T-cell (primary cell): ENCODE measurements around the gene ORMDL1. TPM values are rescaled to one million over a fixed set of nuclear protein-coding genes. Genes with fewer than 3 reads are reported as not detected.

Source experiments
- ATAC-seq, 4 experiments: fragments of 200-7000 bp in 3 of 4; fragments of 150-1000 bp in 1 of 4; cut with Tn5 transposase; replicated peaks in 1 of 4; 1 replicate in 3 of 4; 2 replicates in 1 of 4; pipeline ENCODE4 v1.10.0; 2021; ENCODE audit warnings: moderate library complexity in 3 of 4, mild to moderate bottlenecking in 2 of 4, moderate number of reproducible peaks in 1 of 4
- CTCF ChIA-PET, 2 donors: fragments of 300-600 bp; sonication (Branson Sonifier 250); formaldehyde crosslinking; loops; one replicate each; lab custom pipeline; 2022; ENCODE audit warnings: antibody characterized with exemption in 2 of 2; lab: Charles Lee
- POLR2A ChIA-PET, 2 donors: fragments of 300-600 bp; sonication (Branson Sonifier 250); formaldehyde crosslinking; loops; one replicate each; lab custom pipeline; 2022; ENCODE audit warnings: antibody characterized with exemption in 2 of 2; lab: Charles Lee
- DNase-seq, 35 experiments: peaks; one replicate each; pipeline versions ENCODE4 v3.0.0 to v3.0.0-alpha.2; 2013 to 2023
- H3K27ac ChIP-seq: one replicate; pipeline ENCODE4 v1.5.1; 2013; ENCODE audit warnings: low read length
- H3K27me3 ChIP-seq, 2 experiments: replicated peaks in 1 of 2; 1 replicate in 1 of 2; 2 replicates in 1 of 2; pipeline versions ENCODE4 v1.6.1 to v1.7.0; 2013; ENCODE audit warnings: low read length in 1 of 2, mixed read lengths in 1 of 2; ENCODE audit not compliant: control insufficient read depth in 2 of 2, insufficient read depth in 2 of 2; ENCODE audit errors: extremely low read depth in 1 of 2
- H3K36me3 ChIP-seq, 2 donors: 1 replicate in 1 of 2; 2 replicates in 1 of 2; pipeline versions ENCODE4 v1.6.1 to v1.7.0; 2013; ENCODE audit warnings: low read length in 1 of 2; ENCODE audit not compliant: control insufficient read depth in 2 of 2, insufficient read depth in 1 of 2; ENCODE audit errors: extremely low read depth in 1 of 2
- H3K4me1 ChIP-seq, 2 experiments: 1 replicate in 1 of 2; 2 replicates in 1 of 2; pipeline versions ENCODE4 v1.6.1 to v1.7.0; 2013; ENCODE audit warnings: low read length in 2 of 2, mixed read lengths in 1 of 2; ENCODE audit not compliant: insufficient read depth in 2 of 2, control insufficient read depth in 1 of 2; ENCODE audit errors: extremely low read depth in 1 of 2
- H3K4me3 ChIP-seq, 2 donors: 1 replicate in 1 of 2; 2 replicates in 1 of 2; pipeline versions ENCODE4 v1.5.1 to v1.7.0; 2013; ENCODE audit warnings: mild to moderate bottlenecking in 2 of 2, low read length in 1 of 2, moderate library complexity in 1 of 2; ENCODE audit not compliant: control insufficient read depth in 1 of 2; ENCODE audit errors: extremely low read depth in 1 of 2
- H3K9me3 ChIP-seq: 2 replicates; pipeline ENCODE4 v1.7.0; 2013
- H3K27ac Mint-ChIP-seq, 2 donors: one replicate each; pipeline ENCODE4 v1.8.0; 2020 to 2021; ENCODE audit warnings: mild to moderate bottlenecking in 2 of 2, mixed read lengths in 2 of 2
- H3K27me3 Mint-ChIP-seq, 2 donors: one replicate each; pipeline ENCODE4 v1.8.0; 2021 to 2022; ENCODE audit warnings: mixed read lengths in 2 of 2
- H3K36me3 Mint-ChIP-seq: one replicate; pipeline ENCODE4 v1.8.0; 2021; ENCODE audit warnings: mixed read lengths
- H3K4me1 Mint-ChIP-seq, 3 donors: one replicate each; pipeline ENCODE4 v1.8.0; 2020 to 2022; ENCODE audit warnings: mixed read lengths in 3 of 3, mild to moderate bottlenecking in 1 of 3
- H3K4me3 Mint-ChIP-seq, 3 donors: one replicate each; pipeline ENCODE4 v1.8.0; 2020 to 2022; ENCODE audit warnings: mild to moderate bottlenecking in 3 of 3, mixed read lengths in 3 of 3, moderate library complexity in 3 of 3
- H3K9me3 Mint-ChIP-seq, 3 donors: one replicate each; pipeline ENCODE4 v1.8.0; 2020 to 2022; ENCODE audit warnings: mixed read lengths in 3 of 3
- WGBS: methylation state at CpG from one replicate; pipeline ENCODE4 v1.1.5; 2013; ENCODE audit warnings: missing lambda C conversion rate; ENCODE audit not compliant: insufficient coverage; 5-methylcytosine and 5-hydroxymethylcytosine counted together
- total RNA-seq, 35 experiments: library from RNA in 6 of 35; stranded (reverse) in 6 of 35; fragments of 120-200 nt in 1 of 35; gene quantifications; one replicate each; pipeline versions ENCODE4 v1.2.1 to v1.2.4 and lab custom pipeline; 2013 to 2026

ORMDL1 gene
- total RNA-seq, 5 donors from 2014 or later (not counting 1 experiment from before 2014, with no cell fraction given), result 121 to 161 (median 146) TPM

GRCh38 chr2:189821953-189822748 lies 38.0 kb upstream of the ORMDL1 start:
- no peak for DNase-seq
- no peak overlapping the region for H3K4me3 ChIP-seq
- H3K36me3 Mint-ChIP-seq, result peaks cover 31% of the 10 kb centered on the region
- no peak for ATAC-seq
- no peaks in the 10 kb centered on the region for H3K9me3 ChIP-seq
- WGBS, result 98% methylated on average over 23 of the region's 33 CpGs
- H3K4me1 Mint-ChIP-seq, result peaks cover 0 to 7% (median 0%) of the 10 kb centered on the region in 3 donors
- H3K36me3 ChIP-seq, result peaks cover 0 to 12% of the 10 kb centered on the region in 2 donors
- no peak overlapping the region for H3K27ac Mint-ChIP-seq
- H3K9me3 Mint-ChIP-seq, result no peaks in the 10 kb centered on the region
- no peaks in the 10 kb centered on the region for H3K4me1 ChIP-seq
- H3K4me3 Mint-ChIP-seq, result no peak overlapping the region
- ChIA-PET POLR2A (no interaction called here), CTCF (interaction anchor here in 1 of 2 donors (0.6 kb wide), 1 partner anchor 60 kb away, joined by 3 read pairs; the partner anchor contains the start of gene OSGEPL1)
- no peaks in the 10 kb centered on the region for H3K27me3 ChIP-seq
- no peaks in the 10 kb centered on the region for H3K27me3 Mint-ChIP-seq
- no peak overlapping the region for H3K27ac ChIP-seq

GRCh38 chr2:189819297-189819704 lies 35.2 kb upstream of the ORMDL1 start:
- peaks cover 37% of the 10 kb centered on the region for H3K36me3 Mint-ChIP-seq
- H3K27me3 Mint-ChIP-seq, result no peaks in the 10 kb centered on the region
- H3K4me1 Mint-ChIP-seq, result peaks cover 0 to 7% (median 0%) of the 10 kb centered on the region in 3 donors
- Histone ChIP-seq H3K9me3 (no peaks in the 10 kb centered on the region), H3K27ac (no peak overlapping the region), H3K27me3 (no peaks in the 10 kb centered on the region), H3K4me1 (no peaks in the 10 kb centered on the region), H3K4me3 (no peak overlapping the region), H3K36me3 (peaks cover 0 to 14% of the 10 kb centered on the region in 2 donors)
- ChIA-PET CTCF (no interaction called here), POLR2A (interaction anchor here in 1 of 2 donors (0.6 kb wide), 1 partner anchor 55 kb away, joined by 5 read pairs; no protein-coding TSS in a partner anchor)
- no peaks in the 10 kb centered on the region for H3K9me3 Mint-ChIP-seq
- WGBS, result no CpG with 5 or more reads among the region's 1 CpG
- no peak overlapping the region for H3K27ac Mint-ChIP-seq
- H3K4me3 Mint-ChIP-seq, result no peak overlapping the region
- ATAC-seq (no peak), DNase-seq (no peak)

GRCh38 chr2:189818249-189819038 lies 34.3 kb upstream of the ORMDL1 start:
- Histone ChIP-seq H3K4me3 (no peak overlapping the region), H3K27me3 (no peaks in the 10 kb centered on the region), H3K36me3 (peaks cover 0 to 14% of the 10 kb centered on the region in 2 donors), H3K27ac (no peak overlapping the region), H3K4me1 (no peaks in the 10 kb centered on the region), H3K9me3 (no peaks in the 10 kb centered on the region)
- ChIA-PET POLR2A (no interaction called here), CTCF (no interaction called here)
- Mint-ChIP-seq H3K9me3 (no peaks in the 10 kb centered on the region), H3K4me1 (peaks cover 0 to 7% (median 0%) of the 10 kb centered on the region in 3 donors), H3K27me3 (no peaks in the 10 kb centered on the region), H3K36me3 (peaks cover 44% of the 10 kb centered on the region), H3K27ac (no peak overlapping the region), H3K4me3 (no peak overlapping the region)
- no CpG with 5 or more reads among the region's 3 CpGs for whole genome bisulfite sequencing
- DNase-seq (no peak), ATAC-seq (no peak)

- ATAC-seq (no peak), DNase-seq (no peak)
- Histone ChIP-seq H3K4me3 (no peak overlapping the region), H3K27ac (no peak overlapping the region), H3K9me3 (no peaks in the 10 kb centered on the region), H3K36me3 (peaks cover 3 to 11% of the 10 kb centered on the region in 2 donors), H3K4me1 (no peaks in the 10 kb centered on the region), H3K27me3 (no peaks in the 10 kb centered on the region)
- Mint-ChIP-seq H3K36me3 (peaks cover 28% of the 10 kb centered on the region), H3K27me3 (no peaks in the 10 kb centered on the region), H3K27ac (no peak overlapping the region), H3K9me3 (no peaks in the 10 kb centered on the region), H3K4me1 (peaks cover 0 to 5% (median 0%) of the 10 kb centered on the region in 3 donors), H3K4me3 (no peak overlapping the region)
- no CpG with 5 or more reads among the region's 3 CpGs for WGBS
- ChIA-PET POLR2A (no interaction called here), CTCF (no interaction called here)
Observed at GRCh38 chr2:189803431-189803830, 19.3 kb upstream of the ORMDL1 start.

- DNase-seq, result no peak
- H3K4me3 ChIP-seq, result no peak overlapping the region
- POLR2A ChIA-PET, result no interaction called here
- H3K27ac ChIP-seq, result no peak overlapping the region
- WGBS, result no CpG with 5 or more reads among the region's 2 CpGs
- H3K4me1 ChIP-seq, result no peaks in the 10 kb centered on the region
- Mint-ChIP-seq H3K27ac (no peak overlapping the region), H3K36me3 (peaks cover 35% of the 10 kb centered on the region), H3K4me3 (no peak overlapping the region), H3K27me3 (no peaks in the 10 kb centered on the region), H3K4me1 (peaks cover 0 to 5% (median 4%) of the 10 kb centered on the region in 3 donors), H3K9me3 (no peaks in the 10 kb centered on the region)
- no peaks in the 10 kb centered on the region for H3K9me3 ChIP-seq
- no peaks in the 10 kb centered on the region for H3K27me3 ChIP-seq
- ATAC-seq, result no peak
- H3K36me3 ChIP-seq, result peaks cover 3 to 11% of the 10 kb centered on the region in 2 donors
- CTCF ChIA-PET, result interaction anchor here in 1 of 2 donors (0.6 kb wide), 1 partner anchor 39 kb away, joined by 7 read pairs; no protein-coding TSS in a partner anchor
Observed at GRCh38 chr2:189802396-189802912, 18.3 kb upstream of the ORMDL1 start.

GRCh38 chr2:189799531-189799930 lies 15.4 kb upstream of the ORMDL1 start:
- ATAC-seq, result no peak
- POLR2A ChIA-PET, result no interaction called here

More at GRCh38 chr2:189799531-189799930, 15.4 kb upstream of the ORMDL1 start:
- no peaks in the 10 kb centered on the region for H3K27me3 ChIP-seq
- Mint-ChIP-seq H3K4me1 (peaks cover 0 to 5% (median 4%) of the 10 kb centered on the region in 3 donors), H3K4me3 (no peak overlapping the region), H3K9me3 (no peaks in the 10 kb centered on the region), H3K36me3 (peaks cover 32% of the 10 kb centered on the region), H3K27me3 (no peaks in the 10 kb centered on the region), H3K27ac (no peak overlapping the region)
- no CpG with 5 or more reads among the region's 2 CpGs for WGBS
- no peak overlapping the region for H3K27ac ChIP-seq
- H3K9me3 ChIP-seq, result no peaks in the 10 kb centered on the region
- H3K4me3 ChIP-seq, result no peak overlapping the region
- no peaks in the 10 kb centered on the region for H3K4me1 ChIP-seq
- peaks cover 0 to 24% of the 10 kb centered on the region in 2 donors for H3K36me3 ChIP-seq
- DNase-seq, result no peak
- CTCF ChIA-PET, result interaction anchor here (1.0 to 1.2 kb wide), 2 partner anchors 16 to 21 kb away, joined by 3 read pairs; partner anchors contain the start of genes ORMDL1 (in 1 of the 2) and PMS1 (in 1 of the 2)
